ENCODE measurements around the gene PLOD1. TPM values are rescaled to one million over a fixed set of nuclear protein-coding genes. Genes with fewer than 3 reads are reported as not detected.

Gene PLOD1
- total RNA-seq, 1 donor from 2014 or later: 54.8 TPM

DNA sequence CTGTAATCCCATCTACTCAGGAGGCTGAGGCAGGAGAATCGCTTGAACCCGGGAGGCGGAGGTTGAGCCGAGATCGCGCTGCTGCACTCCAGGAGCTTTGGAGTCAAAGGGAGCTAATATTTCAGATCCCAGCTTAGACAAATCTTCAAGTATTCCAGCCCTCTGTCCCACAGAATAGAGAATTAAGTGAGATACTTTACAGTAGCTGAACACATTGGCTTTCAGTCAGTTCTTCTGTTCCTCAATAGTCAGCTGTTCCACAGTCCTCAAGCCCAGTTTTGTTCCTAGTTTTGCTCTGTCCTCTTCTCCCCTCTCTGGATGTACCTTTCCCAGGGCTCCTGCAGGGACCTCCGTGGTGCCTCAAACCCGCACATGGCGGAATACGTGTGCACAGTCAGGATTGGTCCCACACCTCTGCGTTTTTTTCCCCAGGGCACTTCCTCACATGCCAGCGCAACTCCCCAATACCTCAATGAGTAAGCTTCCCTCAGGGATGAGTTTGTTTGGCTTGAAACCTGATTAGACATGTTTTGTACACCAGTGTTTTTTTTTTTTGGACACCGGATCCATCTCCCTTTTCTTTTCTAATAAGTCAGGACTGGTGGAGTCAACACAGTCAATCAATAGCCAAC, 47.0 kb downstream of the PLOD1 start:
- no peaks in the 10 kb centered on the region for H3K27me3 ChIP-seq (ENCODE audit: control insufficient read depth, insufficient read depth, low read length)
- FAIRE-seq (peak; percentile 91), DNase-seq (ENCODE audit: low read depth) (peak; percentile 99)
- TF ChIP-seq, protein P1, sequence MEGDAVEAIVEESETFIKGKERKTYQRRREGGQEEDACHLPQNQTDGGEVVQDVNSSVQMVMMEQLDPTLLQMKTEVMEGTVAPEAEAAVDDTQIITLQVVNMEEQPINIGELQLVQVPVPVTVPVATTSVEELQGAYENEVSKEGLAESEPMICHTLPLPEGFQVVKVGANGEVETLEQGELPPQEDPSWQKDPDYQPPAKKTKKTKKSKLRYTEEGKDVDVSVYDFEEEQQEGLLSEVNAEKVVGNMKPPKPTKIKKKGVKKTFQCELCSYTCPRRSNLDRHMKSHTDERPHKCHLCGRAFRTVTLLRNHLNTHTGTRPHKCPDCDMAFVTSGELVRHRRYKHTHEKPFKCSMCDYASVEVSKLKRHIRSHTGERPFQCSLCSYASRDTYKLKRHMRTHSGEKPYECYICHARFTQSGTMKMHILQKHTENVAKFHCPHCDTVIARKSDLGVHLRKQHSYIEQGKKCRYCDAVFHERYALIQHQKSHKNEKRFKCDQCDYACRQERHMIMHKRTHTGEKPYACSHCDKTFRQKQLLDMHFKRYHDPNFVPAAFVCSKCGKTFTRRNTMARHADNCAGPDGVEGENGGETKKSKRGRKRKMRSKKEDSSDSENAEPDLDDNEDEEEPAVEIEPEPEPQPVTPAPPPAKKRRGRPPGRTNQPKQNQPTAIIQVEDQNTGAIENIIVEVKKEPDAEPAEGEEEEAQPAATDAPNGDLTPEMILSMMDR (IDR thresholded peaks at IDR 0.05; ENCODE audit: insufficient read depth, low read length, severe bottlenecking): no peak
- H3K4me3 ChIP-seq (ENCODE audit: low read depth, low read length): peak overlapping the region; percentile 83
- peaks cover 20% of the 10 kb centered on the region for H3K36me3 ChIP-seq (ENCODE audit: control insufficient read depth, insufficient read depth, low read length)

DNA sequence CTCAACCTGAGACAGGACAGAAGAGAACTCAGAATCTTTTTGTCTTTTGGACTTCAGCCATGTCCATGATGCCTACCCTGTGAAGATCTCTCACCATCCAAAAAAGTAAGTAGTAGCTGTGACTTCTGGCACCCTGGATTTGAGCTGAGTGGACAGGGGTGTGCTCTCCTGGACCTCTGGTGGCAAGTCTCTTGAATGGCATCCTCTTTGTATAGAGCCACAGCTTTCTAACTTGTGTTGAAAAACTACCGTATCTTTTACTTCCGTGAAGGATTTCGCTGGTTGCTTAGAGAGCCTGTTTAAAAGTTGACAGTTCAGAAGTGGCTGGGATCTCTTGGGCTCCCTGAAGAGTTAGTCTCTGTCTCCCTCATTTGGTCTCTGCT, 47.5 kb downstream of the PLOD1 start:
- FAIRE-seq (no peak), DNase-seq (ENCODE audit: low read depth) (no peak)
- Histone ChIP-seq H3K36me3 (ENCODE audit: control insufficient read depth, insufficient read depth, low read length) (peaks cover 20% of the 10 kb centered on the region), H3K4me3 (ENCODE audit: low read depth, low read length) (peak overlapping the region; percentile 5), H3K27me3 (ENCODE audit: control insufficient read depth, insufficient read depth, low read length) (no peaks in the 10 kb centered on the region)
- TF ChIP-seq, protein P1 (IDR thresholded peaks at IDR 0.05; ENCODE audit: insufficient read depth, low read length, severe bottlenecking): peak; percentile 61

DNA sequence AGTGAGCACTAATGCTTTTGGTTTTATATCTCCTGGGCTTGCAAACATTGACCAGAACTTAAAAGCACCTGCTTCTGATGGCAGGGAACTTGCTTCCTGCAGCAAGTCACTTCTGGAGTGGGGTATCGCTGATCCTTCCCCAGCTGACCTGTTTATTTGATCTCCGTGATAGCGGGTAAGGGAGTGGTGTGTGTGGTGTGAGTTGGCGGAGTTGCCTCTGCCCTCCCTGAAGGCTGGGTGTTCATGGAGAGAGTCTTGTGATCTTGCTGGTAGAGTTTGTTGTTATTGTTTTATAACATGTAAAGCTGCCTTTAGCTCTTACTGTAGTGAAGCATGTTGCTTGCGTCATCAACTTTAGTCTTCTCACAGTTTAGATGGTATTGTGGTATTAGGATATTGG, 49.6 kb downstream of the PLOD1 start:
- Histone ChIP-seq H3K36me3 (ENCODE audit: control insufficient read depth, insufficient read depth, low read length) (peaks cover 27% of the 10 kb centered on the region), H3K4me3 (ENCODE audit: low read depth, low read length) (no peak overlapping the region), H3K27me3 (ENCODE audit: control insufficient read depth, insufficient read depth, low read length) (no peaks in the 10 kb centered on the region)
- TF ChIP-seq, protein P1 (IDR thresholded peaks at IDR 0.05; ENCODE audit: insufficient read depth, low read length, severe bottlenecking): no peak
- no peak for DNase-seq (ENCODE audit: low read depth)
- no peak for FAIRE-seq

DNA sequence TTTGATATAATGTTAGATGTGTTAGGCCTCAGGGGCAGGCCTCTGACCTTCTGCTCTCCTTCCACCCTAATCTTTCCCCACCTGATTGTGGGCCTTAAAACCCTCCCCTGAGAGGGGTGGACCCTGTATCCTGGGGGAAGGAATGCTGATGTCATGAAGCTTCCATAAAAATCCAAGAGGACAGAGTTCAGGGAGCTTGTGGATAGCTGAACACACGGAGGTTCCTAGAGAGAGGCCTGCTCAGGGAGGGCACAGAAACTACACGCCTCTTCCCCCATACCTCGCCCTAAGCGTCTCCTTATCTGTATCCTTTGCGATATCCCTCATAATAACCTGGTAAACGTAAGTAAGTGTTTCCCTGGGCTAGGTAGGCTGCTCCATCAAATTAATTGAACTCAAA, 50.1 kb downstream of the PLOD1 start:
- H3K36me3 ChIP-seq (ENCODE audit: control insufficient read depth, insufficient read depth, low read length): peaks cover 31% of the 10 kb centered on the region
- no peak for DNase-seq (ENCODE audit: low read depth)
- no peaks in the 10 kb centered on the region for H3K27me3 ChIP-seq (ENCODE audit: control insufficient read depth, insufficient read depth, low read length)
- TF ChIP-seq, protein P1 (IDR thresholded peaks at IDR 0.05; ENCODE audit: insufficient read depth, low read length, severe bottlenecking): no peak
- FAIRE-seq: no peak
- no peak overlapping the region for H3K4me3 ChIP-seq (ENCODE audit: low read depth, low read length)

DNA sequence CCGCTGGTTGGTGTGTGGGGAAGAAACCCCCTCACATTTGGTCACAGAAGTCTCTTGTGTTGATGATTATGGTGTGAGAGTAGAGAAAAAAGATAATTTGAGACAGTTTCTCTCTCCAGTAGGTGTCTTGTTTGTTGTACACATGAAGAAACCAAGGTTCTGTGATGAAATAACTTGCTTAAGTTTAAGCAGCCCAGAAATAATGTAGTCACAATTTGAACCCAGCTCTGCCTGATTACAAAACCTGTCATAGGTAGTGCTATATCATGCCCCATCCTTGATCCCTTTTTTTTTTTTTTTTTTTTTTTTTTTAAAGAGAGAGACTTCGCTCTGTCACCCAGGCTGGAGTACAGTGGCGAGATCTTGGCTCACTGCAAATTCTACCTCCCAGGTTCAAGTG, 50.7 kb downstream of the PLOD1 start:
- FAIRE-seq: no peak
- no peaks in the 10 kb centered on the region for H3K27me3 ChIP-seq (ENCODE audit: control insufficient read depth, insufficient read depth, low read length)
- DNase-seq (ENCODE audit: low read depth): no peak
- H3K4me3 ChIP-seq (ENCODE audit: low read depth, low read length): no peak overlapping the region
- H3K36me3 ChIP-seq (ENCODE audit: control insufficient read depth, insufficient read depth, low read length): peaks cover 36% of the 10 kb centered on the region
- TF ChIP-seq, protein P1 (IDR thresholded peaks at IDR 0.05; ENCODE audit: insufficient read depth, low read length, severe bottlenecking): no peak

DNA sequence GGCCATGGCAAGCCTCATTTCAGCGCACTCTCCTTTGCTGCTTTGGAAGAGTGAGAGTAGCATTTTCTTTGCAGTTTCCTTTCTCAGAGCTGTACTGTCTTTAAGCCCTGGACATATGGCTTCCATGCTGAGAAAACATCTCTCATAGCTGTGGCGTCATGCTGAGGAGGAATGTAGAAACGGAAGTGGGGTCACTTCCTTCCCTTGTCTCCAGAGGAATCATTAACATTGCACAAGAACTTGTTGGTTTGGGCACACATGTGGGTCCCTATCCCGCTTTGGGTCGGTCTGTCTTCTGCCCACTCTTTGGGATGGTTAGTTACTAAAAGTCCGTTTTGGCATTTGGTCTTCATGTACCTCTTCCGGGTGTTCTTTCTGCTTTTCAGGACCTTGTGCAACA, 51.3 kb downstream of the PLOD1 start:
- H3K4me3 ChIP-seq (ENCODE audit: low read depth, low read length): no peak overlapping the region
- peaks cover 41% of the 10 kb centered on the region for H3K36me3 ChIP-seq (ENCODE audit: control insufficient read depth, insufficient read depth, low read length)
- TF ChIP-seq, protein P1 (IDR thresholded peaks at IDR 0.05; ENCODE audit: insufficient read depth, low read length, severe bottlenecking): no peak
- DNase-seq (ENCODE audit: low read depth) (no peak), FAIRE-seq (no peak)
- H3K27me3 ChIP-seq (ENCODE audit: control insufficient read depth, insufficient read depth, low read length): no peaks in the 10 kb centered on the region
